Sigmoid colon (tissue), 4 donors: ENCODE results near the gene CLRN2.

Source experiments
- EP300 ChIP-seq, 4 donors: sonication (generic); formaldehyde crosslinking; IDR thresholded peaks; one replicate each; pipeline ENCODE4 v1.6.1; 2017; ENCODE audit warnings: antibody characterized with exemption in 4 of 4
- POLR2A ChIP-seq, 2 donors: fragments of 450-650 bp; IDR thresholded peaks; one replicate each; pipeline ENCODE4 v1.6.1; 2016; ENCODE audit warnings: antibody characterized with exemption in 2 of 2, mild to moderate bottlenecking in 2 of 2, moderate library complexity in 2 of 2
- TF ChIP-seq, protein P1 (sequence below), 4 experiments: fragments of 450-650 bp in 3 of 4; fragments of 200-600 bp in 1 of 4; IDR thresholded peaks; one replicate each; pipeline ENCODE4 v1.5.1; 2016 to 2019; ENCODE audit warnings: antibody characterized with exemption in 4 of 4, mild to moderate bottlenecking in 3 of 4, moderate library complexity in 2 of 4

DNA sequence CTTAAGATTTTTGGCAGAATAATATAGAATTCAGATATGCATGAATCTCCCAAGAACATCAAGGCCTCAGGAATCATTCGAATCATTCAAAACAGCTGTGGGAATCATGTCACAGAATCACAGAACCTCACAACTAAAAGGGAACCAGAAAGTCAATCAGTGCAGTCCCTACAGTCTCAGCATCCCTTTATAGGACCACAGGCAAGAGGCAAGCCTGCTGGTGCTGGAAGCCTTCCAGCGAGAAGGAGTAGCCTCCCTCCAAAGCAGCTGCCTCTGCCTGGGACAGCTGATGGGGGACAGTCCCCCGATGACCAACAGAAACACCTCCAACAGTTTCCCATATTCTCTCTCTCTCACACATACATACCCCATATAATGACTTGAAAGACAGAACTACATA, 23.8 kb upstream of the CLRN2 start:
- TF ChIP-seq POLR2A (IDR thresholded peaks at IDR 0.05) (no peak), EP300 (IDR thresholded peaks at IDR 0.05) (no peak)
- TF ChIP-seq, protein P1, sequence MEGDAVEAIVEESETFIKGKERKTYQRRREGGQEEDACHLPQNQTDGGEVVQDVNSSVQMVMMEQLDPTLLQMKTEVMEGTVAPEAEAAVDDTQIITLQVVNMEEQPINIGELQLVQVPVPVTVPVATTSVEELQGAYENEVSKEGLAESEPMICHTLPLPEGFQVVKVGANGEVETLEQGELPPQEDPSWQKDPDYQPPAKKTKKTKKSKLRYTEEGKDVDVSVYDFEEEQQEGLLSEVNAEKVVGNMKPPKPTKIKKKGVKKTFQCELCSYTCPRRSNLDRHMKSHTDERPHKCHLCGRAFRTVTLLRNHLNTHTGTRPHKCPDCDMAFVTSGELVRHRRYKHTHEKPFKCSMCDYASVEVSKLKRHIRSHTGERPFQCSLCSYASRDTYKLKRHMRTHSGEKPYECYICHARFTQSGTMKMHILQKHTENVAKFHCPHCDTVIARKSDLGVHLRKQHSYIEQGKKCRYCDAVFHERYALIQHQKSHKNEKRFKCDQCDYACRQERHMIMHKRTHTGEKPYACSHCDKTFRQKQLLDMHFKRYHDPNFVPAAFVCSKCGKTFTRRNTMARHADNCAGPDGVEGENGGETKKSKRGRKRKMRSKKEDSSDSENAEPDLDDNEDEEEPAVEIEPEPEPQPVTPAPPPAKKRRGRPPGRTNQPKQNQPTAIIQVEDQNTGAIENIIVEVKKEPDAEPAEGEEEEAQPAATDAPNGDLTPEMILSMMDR (IDR thresholded peaks at IDR 0.05) = no peak
